Vagina (tissue), 2 donors: Measurements from ENCODE around the gene KRT73. TPM values are rescaled to one million over a fixed set of nuclear protein-coding genes. Genes with fewer than 3 reads are reported as not detected.

Experiments used
- DNase-seq, 2 donors: peaks; one replicate each; pipeline ENCODE4 v3.0.0-alpha.2; 2017; ENCODE audit errors: extremely low spot score in 2 of 2
- H3K27ac ChIP-seq: fragments of 200-600 bp; sonication (generic); one replicate; pipeline ENCODE4 v1.5.1; 2019
- H3K27me3 ChIP-seq: fragments of 200-600 bp; sonication (generic); one replicate; pipeline ENCODE4 v1.5.1; 2019
- H3K36me3 ChIP-seq, 2 donors: fragments of 200-600 bp; sonication (generic); one replicate each; pipeline ENCODE4 v1.5.1; 2017 to 2019
- H3K4me1 ChIP-seq: fragments of 200-600 bp; sonication (generic); one replicate; pipeline ENCODE4 v1.5.1; 2019
- H3K4me3 ChIP-seq, 2 donors: fragments of 200-600 bp; sonication (generic); 1 replicate in 1 of 2; 2 replicates in 1 of 2; pipeline ENCODE4 v1.5.1; 2016 to 2019
- H3K9me3 ChIP-seq: fragments of 200-600 bp; sonication (generic); one replicate; pipeline ENCODE4 v1.5.1; 2019
- POLR2A ChIP-seq, 2 donors: fragments of 450-650 bp; IDR thresholded peaks; one replicate each; pipeline ENCODE4 v1.6.1; 2017; ENCODE audit warnings: antibody characterized with exemption in 2 of 2, mild to moderate bottlenecking in 2 of 2, moderate library complexity in 2 of 2
- POLR2AphosphoS5 ChIP-seq, 2 donors: sonication (generic); formaldehyde crosslinking; IDR thresholded peaks; one replicate each; pipeline ENCODE4 v1.9.0; 2017; ENCODE audit warnings: antibody characterized with exemption in 2 of 2, mild to moderate bottlenecking in 2 of 2, low read depth in 1 of 2; ENCODE audit not compliant: insufficient read depth in 1 of 2
- intact Hi-C: fragments of 100-400 bp; cut with DNase I; formaldehyde crosslinking; loops from one replicate; pipeline ENCODE4 v1.15.1; 2023
- total RNA-seq: library from RNA; depleted of rRNA; stranded (reverse); fragments of >200 nt; gene quantifications from one replicate; pipeline ENCODE4 v1.2.3, GENCODE V29; 2016
- TF ChIP-seq, protein P1 (sequence below), 3 experiments: fragments of 450-650 bp in 2 of 3; fragments of 200-600 bp in 1 of 3; sonication (generic) in 1 of 3; IDR thresholded peaks; one replicate each; pipeline ENCODE4 v1.5.1; 2017 to 2019; ENCODE audit warnings: antibody characterized with exemption in 3 of 3, mild to moderate bottlenecking in 2 of 3, moderate library complexity in 2 of 3

Gene KRT73
- total RNA-seq, 1 donor from 2014 or later: not detected

DNA sequence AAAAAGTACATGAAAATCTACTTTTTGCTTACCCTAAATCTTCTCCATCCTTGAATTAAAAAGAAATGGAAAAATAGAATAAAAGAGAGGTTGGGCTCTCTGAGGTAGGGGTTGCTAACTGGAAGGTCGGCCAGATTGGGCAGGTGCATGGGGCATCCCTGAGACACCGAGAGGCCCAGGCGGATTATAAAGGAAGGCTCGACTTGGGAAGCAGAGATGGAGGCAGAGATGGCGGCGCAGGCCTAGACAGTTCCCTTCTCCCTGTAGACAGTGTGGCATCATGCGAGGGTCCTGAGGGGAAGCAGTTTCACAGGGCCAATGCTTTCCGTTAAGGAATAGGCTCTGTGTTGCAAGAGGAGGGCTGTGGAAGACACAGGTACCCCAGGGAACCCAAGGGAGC, 41.0 kb downstream of the KRT73 start:
- Histone ChIP-seq H3K27me3 (no peaks in the 10 kb centered on the region), H3K27ac (no peak overlapping the region), H3K4me3 (no peak overlapping the region), H3K9me3 (no peaks in the 10 kb centered on the region), H3K4me1 (no peaks in the 10 kb centered on the region), H3K36me3 (no peaks in the 10 kb centered on the region)
- no peak for DNase-seq
- TF ChIP-seq POLR2A (IDR thresholded peaks at IDR 0.05): no peak
- no peak for TF ChIP-seq POLR2AphosphoS5 (IDR thresholded peaks at IDR 0.05; ENCODE audit: insufficient read depth in 1 of 2, low read depth in 1 of 2)
- TF ChIP-seq, protein P1, sequence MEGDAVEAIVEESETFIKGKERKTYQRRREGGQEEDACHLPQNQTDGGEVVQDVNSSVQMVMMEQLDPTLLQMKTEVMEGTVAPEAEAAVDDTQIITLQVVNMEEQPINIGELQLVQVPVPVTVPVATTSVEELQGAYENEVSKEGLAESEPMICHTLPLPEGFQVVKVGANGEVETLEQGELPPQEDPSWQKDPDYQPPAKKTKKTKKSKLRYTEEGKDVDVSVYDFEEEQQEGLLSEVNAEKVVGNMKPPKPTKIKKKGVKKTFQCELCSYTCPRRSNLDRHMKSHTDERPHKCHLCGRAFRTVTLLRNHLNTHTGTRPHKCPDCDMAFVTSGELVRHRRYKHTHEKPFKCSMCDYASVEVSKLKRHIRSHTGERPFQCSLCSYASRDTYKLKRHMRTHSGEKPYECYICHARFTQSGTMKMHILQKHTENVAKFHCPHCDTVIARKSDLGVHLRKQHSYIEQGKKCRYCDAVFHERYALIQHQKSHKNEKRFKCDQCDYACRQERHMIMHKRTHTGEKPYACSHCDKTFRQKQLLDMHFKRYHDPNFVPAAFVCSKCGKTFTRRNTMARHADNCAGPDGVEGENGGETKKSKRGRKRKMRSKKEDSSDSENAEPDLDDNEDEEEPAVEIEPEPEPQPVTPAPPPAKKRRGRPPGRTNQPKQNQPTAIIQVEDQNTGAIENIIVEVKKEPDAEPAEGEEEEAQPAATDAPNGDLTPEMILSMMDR (IDR thresholded peaks at IDR 0.05): no peak
- intact Hi-C loops: no loop called here

DNA sequence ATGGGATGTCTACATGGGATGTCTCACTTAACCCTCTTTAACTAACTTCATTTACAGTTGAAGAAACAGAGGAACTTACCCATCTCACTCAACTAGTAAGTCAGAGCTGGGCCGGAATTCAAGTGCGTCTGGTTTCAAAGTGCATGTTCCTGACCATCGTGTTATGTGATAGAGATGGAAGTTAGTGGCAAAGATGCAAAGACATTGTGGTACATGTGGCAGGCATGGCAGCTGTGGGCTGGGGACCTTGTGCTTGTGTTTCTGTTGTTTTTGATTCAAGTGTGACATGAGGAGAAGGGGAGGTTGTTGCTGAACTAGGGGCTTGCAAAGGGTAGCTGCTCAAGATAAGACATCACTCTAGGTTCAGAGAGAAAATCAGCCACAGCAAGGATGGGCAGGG, 42.4 kb downstream of the KRT73 start:
- intact Hi-C loops: no loop called here
- H3K27me3 ChIP-seq: no peaks in the 10 kb centered on the region

DNA sequence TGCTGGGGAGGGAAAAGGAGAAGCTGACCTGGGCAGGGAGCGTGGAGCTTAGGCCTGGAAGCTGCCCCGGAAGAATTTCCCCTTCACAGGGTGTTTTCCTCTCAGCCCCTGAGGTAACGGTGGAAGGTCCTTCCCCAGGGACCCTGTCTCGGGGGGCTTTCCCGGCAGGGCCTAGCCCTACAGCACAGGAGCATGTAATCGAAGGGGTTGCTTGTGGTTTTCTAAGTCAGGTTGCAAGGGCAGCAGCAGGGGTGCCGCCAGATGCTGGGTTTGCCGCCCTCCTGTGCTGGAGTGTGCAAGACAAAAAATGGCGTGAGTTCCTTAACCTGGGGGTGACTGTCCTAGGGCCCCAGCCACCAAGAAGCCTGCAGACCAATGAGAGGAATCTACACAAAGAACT, 43.1 kb downstream of the KRT73 start:
- no peak for TF ChIP-seq POLR2AphosphoS5 (IDR thresholded peaks at IDR 0.05; ENCODE audit: insufficient read depth in 1 of 2, low read depth in 1 of 2)
- TF ChIP-seq, protein P1 (IDR thresholded peaks at IDR 0.05): no peak
- TF ChIP-seq POLR2A (IDR thresholded peaks at IDR 0.05): no peak
- H3K4me3 ChIP-seq: no peak overlapping the region
- no peak for DNase-seq
- no peaks in the 10 kb centered on the region for H3K4me1 ChIP-seq
- H3K27me3 ChIP-seq: no peaks in the 10 kb centered on the region
- no peak overlapping the region for H3K27ac ChIP-seq
- H3K9me3 ChIP-seq: no peaks in the 10 kb centered on the region
- H3K36me3 ChIP-seq: no peaks in the 10 kb centered on the region
- intact Hi-C loops: no loop called here

More for the DNA sequence above, 42.4 kb downstream of the KRT73 start:
- no peaks in the 10 kb centered on the region for H3K4me1 ChIP-seq
- no peaks in the 10 kb centered on the region for H3K36me3 ChIP-seq
- no peaks in the 10 kb centered on the region for H3K9me3 ChIP-seq
- no peak overlapping the region for H3K4me3 ChIP-seq
- no peak overlapping the region for H3K27ac ChIP-seq
- no peak for DNase-seq
- TF ChIP-seq, protein P1 (IDR thresholded peaks at IDR 0.05): no peak
- TF ChIP-seq POLR2A (IDR thresholded peaks at IDR 0.05): no peak
- no peak for TF ChIP-seq POLR2AphosphoS5 (IDR thresholded peaks at IDR 0.05; ENCODE audit: insufficient read depth in 1 of 2, low read depth in 1 of 2)

DNA sequence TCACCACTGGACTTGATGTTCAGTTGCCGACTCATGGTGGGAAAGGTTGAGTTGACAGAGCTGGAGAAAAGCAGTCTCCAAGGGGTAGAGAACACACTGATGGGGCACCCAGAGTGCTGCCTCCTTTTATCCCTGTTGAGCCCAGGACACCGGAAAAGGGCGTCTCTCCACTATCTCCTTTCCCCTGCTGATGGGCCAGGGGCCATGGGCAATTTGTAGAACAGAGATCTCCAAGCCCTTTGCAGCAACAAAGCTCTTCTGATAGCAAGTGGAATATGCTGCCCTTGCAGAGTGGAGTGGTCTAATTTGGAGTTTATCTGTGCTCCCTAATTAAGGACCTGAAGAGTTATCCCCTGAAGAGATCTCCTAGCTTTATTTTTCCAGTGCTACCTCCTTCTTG, 44.6 kb downstream of the KRT73 start, which contains the start of gene KRT74:
Gene KRT74 (minus strand): TSS at position 101 of the 400 bp plus-strand sequence. CDS start 66 bp downstream, at position 35.
- Histone ChIP-seq H3K4me3 (no peak within 1 kb of the TSS), H3K4me1 (no peaks in the 10 kb centered on the region), H3K9me3 (no peaks in the 10 kb centered on the region), H3K27me3 (no peaks in the 10 kb centered on the region), H3K27ac (no peak within 1 kb of the TSS), H3K36me3 (no peaks in the 10 kb centered on the region)
- intact Hi-C loops: no loop called here
- TF ChIP-seq POLR2AphosphoS5 (IDR thresholded peaks at IDR 0.05; ENCODE audit: insufficient read depth in 1 of 2, low read depth in 1 of 2): no peak
- TF ChIP-seq, protein P1 (IDR thresholded peaks at IDR 0.05): no peak
- TF ChIP-seq POLR2A (IDR thresholded peaks at IDR 0.05): no peak
- DNase-seq: no peak

DNA sequence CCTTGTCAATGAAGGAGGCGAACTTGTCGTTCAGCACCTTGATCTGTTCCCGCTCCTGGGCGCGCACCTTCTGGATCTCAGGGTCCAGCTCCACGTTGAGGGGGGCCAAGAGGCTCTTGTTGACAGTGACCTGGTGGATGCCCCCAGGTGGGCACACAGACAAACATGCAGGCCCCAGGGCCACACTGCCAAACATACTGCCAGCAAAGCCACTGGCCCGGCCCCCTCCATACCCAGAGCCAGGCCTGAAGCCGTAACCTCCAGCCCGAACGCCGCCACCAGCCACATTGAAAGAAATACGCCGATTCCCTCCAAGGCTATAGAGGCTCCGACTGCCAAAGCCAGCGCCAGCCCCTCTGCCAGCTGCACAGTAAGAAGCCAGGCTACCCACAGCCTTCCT, 45.1 kb downstream of the KRT73 start:
- Histone ChIP-seq H3K36me3 (no peaks in the 10 kb centered on the region), H3K27me3 (no peaks in the 10 kb centered on the region), H3K4me3 (no peak overlapping the region), H3K27ac (no peak overlapping the region), H3K9me3 (no peaks in the 10 kb centered on the region), H3K4me1 (no peaks in the 10 kb centered on the region)
- DNase-seq: no peak
- intact Hi-C loops: no loop called here
- TF ChIP-seq POLR2AphosphoS5 (IDR thresholded peaks at IDR 0.05; ENCODE audit: insufficient read depth in 1 of 2, low read depth in 1 of 2) (no peak), POLR2A (IDR thresholded peaks at IDR 0.05) (no peak)
- TF ChIP-seq, protein P1 (IDR thresholded peaks at IDR 0.05): no peak
